Gastroesophageal sphincter (tissue), 4 donors: ENCODE data around the gene PLA2G4D. TPM values are rescaled to one million over a fixed set of nuclear protein-coding genes. Genes with fewer than 3 reads are reported as not detected.
A peak's percentile ranks its signal among the peaks of the same experiment; 100 is the strongest.

Experiments
- ATAC-seq: fragments of 150-250 bp; one replicate; pipeline ENCODE4 v1.9.1; 2016; ENCODE audit warnings: mild to moderate bottlenecking, moderate library complexity
- H3K27ac ChIP-seq, 4 donors: fragments of 200-600 bp; sonication (generic) in 3 of 4; 1 replicate in 3 of 4; 2 replicates in 1 of 4; pipeline ENCODE4 v1.5.1; 2016 to 2019
- H3K27me3 ChIP-seq: fragments of 200-600 bp; sonication (generic); one replicate; pipeline ENCODE4 v1.5.1; 2019
- H3K36me3 ChIP-seq, 2 donors: fragments of 200-600 bp; sonication (generic); one replicate each; pipeline ENCODE4 v1.5.1; 2019; ENCODE audit warnings: control low read depth in 1 of 2
- H3K4me1 ChIP-seq, 3 donors: fragments of 200-600 bp; sonication (generic); 1 replicate in 2 of 3; 2 replicates in 1 of 3; pipeline ENCODE4 v1.5.1; 2016 to 2019; ENCODE audit warnings: control low read depth in 2 of 3
- H3K4me3 ChIP-seq, 2 donors: fragments of 200-600 bp; sonication (generic); one replicate each; pipeline ENCODE4 v1.5.1; 2019; ENCODE audit warnings: mild to moderate bottlenecking in 1 of 2, moderate library complexity in 1 of 2
- H3K9me3 ChIP-seq, 3 donors: fragments of 200-600 bp; sonication (generic); one replicate each; pipeline ENCODE4 v1.5.1; 2017 to 2019; ENCODE audit warnings: control low read depth in 2 of 3
- CTCF ChIP-seq, 4 experiments: fragments of 200-600 bp in 2 of 4; fragments of 450-650 bp in 2 of 4; sonication (generic) in 1 of 4; IDR thresholded peaks; one replicate each; pipeline ENCODE4 v1.5.1; 2017 to 2019; ENCODE audit warnings: antibody characterized with exemption in 4 of 4, mild to moderate bottlenecking in 2 of 4, moderate library complexity in 2 of 4
- EP300 ChIP-seq: sonication (generic); formaldehyde crosslinking; IDR thresholded peaks from one replicate; pipeline ENCODE4 v1.6.1; 2017; ENCODE audit warnings: antibody characterized with exemption, mild to moderate bottlenecking
- POLR2A ChIP-seq, 2 donors: fragments of 450-650 bp; IDR thresholded peaks; one replicate each; pipeline ENCODE4 v1.6.1; 2017; ENCODE audit warnings: antibody characterized with exemption in 2 of 2, mild to moderate bottlenecking in 2 of 2, moderate library complexity in 1 of 2
- POLR2AphosphoS5 ChIP-seq: sonication (generic); formaldehyde crosslinking; IDR thresholded peaks from one replicate; pipeline ENCODE4 v1.6.1; 2017; ENCODE audit warnings: antibody characterized with exemption
- WGBS, 2 donors: methylation state at CpG; one replicate each; pipeline ENCODE4 v1.1.5; 2018; ENCODE audit warnings: low coverage in 1 of 2; 5-methylcytosine and 5-hydroxymethylcytosine counted together
- total RNA-seq, 4 donors: library from RNA; depleted of rRNA; stranded (reverse); fragments of >200 nt; gene quantifications; one replicate each; pipeline ENCODE4 v1.1.0, GENCODE V29; 2016

PLA2G4D gene
- total RNA-seq, 4 donors from 2014 or later: not detected

DNA sequence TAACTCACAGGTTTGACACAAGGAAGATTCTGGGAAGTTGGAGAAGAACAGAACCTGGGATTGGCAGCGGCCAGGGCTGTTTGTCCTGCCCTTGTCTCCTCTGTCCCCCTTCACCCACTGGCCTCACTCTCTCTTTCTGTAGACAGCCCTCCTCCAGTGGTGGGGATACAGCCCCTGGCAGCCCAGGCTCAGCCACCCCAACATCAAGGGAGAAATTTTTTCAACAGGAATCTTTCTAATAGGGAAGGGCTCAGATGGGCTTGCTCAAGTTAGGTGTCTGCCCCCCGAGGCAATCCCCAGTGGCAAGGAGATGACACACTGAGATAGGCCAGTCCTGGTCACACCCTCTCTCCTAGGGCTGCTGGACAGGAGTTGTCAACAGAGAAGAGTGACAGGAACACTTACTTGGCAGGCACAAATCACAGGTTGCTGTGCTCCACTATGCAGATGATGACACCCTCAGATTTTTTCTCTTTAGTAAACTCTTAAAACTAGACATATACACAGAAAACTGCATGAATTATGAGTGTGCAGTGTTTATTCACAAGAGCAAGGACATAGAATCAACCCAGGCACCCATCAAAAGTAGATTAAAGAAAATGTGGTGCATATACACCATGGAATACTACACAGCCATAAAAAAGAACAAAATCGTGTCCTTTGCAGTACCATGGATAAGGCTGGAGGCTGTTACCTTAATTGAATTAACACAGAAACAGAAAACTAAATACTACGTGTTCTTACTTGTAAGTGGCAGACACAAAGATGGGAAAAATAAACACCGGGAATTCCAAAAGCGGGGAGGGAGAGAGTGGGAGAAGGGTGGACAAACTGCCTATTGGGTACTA lies 36.3 kb downstream of the PLA2G4D start:
- Histone ChIP-seq H3K4me1 (peaks cover 0 to 9% (median 0%) of the 10 kb centered on the region in 3 donors), H3K27ac (no peak overlapping the region), H3K27me3 (peaks cover 16% of the 10 kb centered on the region), H3K9me3 (no peaks in the 10 kb centered on the region), H3K36me3 (no peaks in the 10 kb centered on the region), H3K4me3 (no peak overlapping the region)
- no peak for TF ChIP-seq POLR2AphosphoS5
- TF ChIP-seq CTCF (IDR thresholded peaks at IDR 0.05): no peak
- TF ChIP-seq EP300: no peak
- no peak for TF ChIP-seq POLR2A (IDR thresholded peaks at IDR 0.05)
- no peak for ATAC-seq
- 76 to 80% methylated on average over 1 to 6 of the region's 6 CpGs for WGBS, 2 donors

- TF ChIP-seq POLR2AphosphoS5 (no peak), POLR2A (IDR thresholded peaks at IDR 0.05) (no peak), CTCF (IDR thresholded peaks at IDR 0.05) (peak in 3 of 4 experiments; percentile 24 to 61 (median 45)), EP300 (no peak)
- Histone ChIP-seq H3K27ac (no peak overlapping the region), H3K9me3 (no peaks in the 10 kb centered on the region), H3K4me1 (peaks cover 0 to 9% (median 0%) of the 10 kb centered on the region in 3 donors), H3K4me3 (peak overlapping the region in 1 of 2 donors; percentile 28), H3K27me3 (peaks cover 16% of the 10 kb centered on the region), H3K36me3 (no peaks in the 10 kb centered on the region)
- peak; percentile 65 for ATAC-seq
- WGBS, 2 donors: 15 to 16% methylated on average over 7 to 10 of the region's 37 CpGs
Measured at GRCh38 chr15:42056934-42057798, 37.2 kb downstream of the PLA2G4D start.

DNA sequence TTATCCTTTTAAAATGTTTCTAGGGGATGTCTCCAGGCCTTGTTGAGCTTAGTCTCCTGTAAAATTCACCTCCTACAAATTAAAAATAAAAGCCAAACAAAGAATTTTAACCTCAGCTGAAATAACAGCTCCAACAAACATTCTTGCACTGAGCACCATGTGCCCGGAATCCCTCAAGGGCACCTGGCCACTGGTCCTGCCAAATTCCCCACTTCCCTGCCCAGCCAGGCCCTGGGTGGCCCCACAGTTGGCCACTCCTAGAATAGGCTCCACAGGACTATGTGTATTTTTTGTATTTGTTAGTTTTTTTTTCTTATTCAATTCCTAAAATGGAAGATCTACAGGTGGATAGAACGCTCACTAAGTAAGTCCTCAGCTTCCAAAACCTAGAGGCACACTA lies 40.4 kb downstream of the PLA2G4D start:
- no peaks in the 10 kb centered on the region for H3K36me3 ChIP-seq
- no peak for TF ChIP-seq POLR2A (IDR thresholded peaks at IDR 0.05)
- TF ChIP-seq CTCF (IDR thresholded peaks at IDR 0.05): no peak
- TF ChIP-seq EP300: no peak
- no peak for TF ChIP-seq POLR2AphosphoS5
- H3K27me3 ChIP-seq: peaks cover 8% of the 10 kb centered on the region
- ATAC-seq: no peak
- no peak overlapping the region for H3K27ac ChIP-seq
- peaks cover 0 to 9% (median 0%) of the 10 kb centered on the region in 3 donors for H3K4me1 ChIP-seq
- H3K9me3 ChIP-seq: no peaks in the 10 kb centered on the region
- WGBS, 2 donors: 92 to 98% methylated on average over 2 of the region's 2 CpGs
- no peak overlapping the region for H3K4me3 ChIP-seq

DNA sequence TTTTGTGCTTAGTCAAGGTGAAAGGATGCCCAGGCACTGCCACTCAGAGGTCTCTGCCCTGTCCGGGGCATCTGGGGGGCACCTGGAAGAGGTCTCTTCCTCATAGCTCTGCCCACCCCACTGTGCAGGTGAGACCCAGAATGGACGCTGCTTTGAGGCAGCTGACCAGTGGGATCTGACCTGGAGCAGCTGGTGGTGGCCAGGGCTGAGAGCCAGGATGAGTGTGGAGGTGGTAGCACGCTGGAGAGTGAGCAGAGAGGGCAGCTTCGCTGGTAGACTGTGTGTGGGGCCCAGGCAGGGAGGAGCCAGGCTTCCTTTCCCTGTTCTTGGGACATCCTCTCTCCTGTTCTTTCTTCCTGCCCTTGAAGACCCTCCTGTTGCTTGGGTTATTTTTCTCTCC lies 41.4 kb downstream of the PLA2G4D start:
- WGBS, 2 donors: 67 to 93% methylated on average over 2 to 3 of the region's 4 CpGs
- no peaks in the 10 kb centered on the region for H3K9me3 ChIP-seq
- TF ChIP-seq CTCF (IDR thresholded peaks at IDR 0.05) (no peak), POLR2A (IDR thresholded peaks at IDR 0.05) (no peak), EP300 (no peak), POLR2AphosphoS5 (no peak)
- no peaks in the 10 kb centered on the region for H3K36me3 ChIP-seq
- H3K4me1 ChIP-seq: peaks cover 0 to 9% (median 0%) of the 10 kb centered on the region in 3 donors
- H3K27ac ChIP-seq: no peak overlapping the region
- ATAC-seq: no peak
- H3K4me3 ChIP-seq: no peak overlapping the region
- H3K27me3 ChIP-seq: peaks cover 8% of the 10 kb centered on the region
